Stromal cell of bone marrow (primary cell): ENCODE measurements around the gene ARHGEF38.
"Not testable (repeated sequence)": the region's sequence is repeated elsewhere in the genome, so short reads cannot be mapped to it uniquely, and the experiment has no call there.

Source experiments
- DNase-seq: peaks from one replicate; pipeline ENCODE4 v3.0.0-alpha.2; 2012; ENCODE audit warnings: low read depth

Gene ARHGEF38

GRCh38 chr4:105652286-105652888, 100.0 kb downstream of the ARHGEF38 start:
- DNase-seq = no peak

GRCh38 chr4:105657117-105657765, 104.8 kb downstream of the ARHGEF38 start:
- no peak for DNase-seq

GRCh38 chr4:105659190-105659589, 106.8 kb downstream of the ARHGEF38 start:
- DNase-seq = no peak

GRCh38 chr4:105661028-105661427, 108.6 kb downstream of the ARHGEF38 start:
- DNase-seq = no peak

GRCh38 chr4:105662935-105663675, 110.7 kb downstream of the ARHGEF38 start:
- no peak for DNase-seq

GRCh38 chr4:105666693-105667092, 114.3 kb downstream of the ARHGEF38 start:
- peak; percentile 25 for DNase-seq

- no peak for DNase-seq
Observed at GRCh38 chr4:105670684-105671083, 118.3 kb downstream of the ARHGEF38 start.

GRCh38 chr4:105671301-105671700, 118.9 kb downstream of the ARHGEF38 start:
- DNase-seq = no peak

- no peak for DNase-seq
Observed at GRCh38 chr4:105674011-105674410, 121.6 kb downstream of the ARHGEF38 start.

- no peak for DNase-seq
Observed at GRCh38 chr4:105677709-105678108, 125.3 kb downstream of the ARHGEF38 start.

GRCh38 chr4:105679186-105679585, 126.8 kb downstream of the ARHGEF38 start:
- peak; percentile 2 for DNase-seq

GRCh38 chr4:105683038-105683437, 130.6 kb downstream of the ARHGEF38 start:
- no peak for DNase-seq

- no peak for DNase-seq
Observed at GRCh38 chr4:105686571-105686970, 134.2 kb downstream of the ARHGEF38 start.

- DNase-seq = not testable (repeated sequence)
Observed at GRCh38 chr4:105694812-105695211, 142.4 kb downstream of the ARHGEF38 start.

GRCh38 chr4:105695832-105696231, 143.4 kb downstream of the ARHGEF38 start:
- not testable (repeated sequence) for DNase-seq

- no peak for DNase-seq
Observed at GRCh38 chr4:105698607-105699006, 146.2 kb downstream of the ARHGEF38 start.

GRCh38 chr4:105707782-105708180, 155.4 kb downstream of the ARHGEF38 start:
- no peak for DNase-seq

GRCh38 chr4:105708181-105709080, 156.0 kb downstream of the ARHGEF38 start, which contains the start of the genes GSTCD and INTS12:
Gene GSTCD, plus strand, starts transcription at chr4:105708784. Its CDS starts 8,830 bp downstream, at chr4:105717614.
Gene INTS12, minus strand, starts transcription at chr4:105708689. Its CDS starts 8,684 bp downstream, at chr4:105700005.
- DNase-seq = peak; percentile 85

GRCh38 chr4:105709081-105709450, 156.6 kb downstream of the ARHGEF38 start:
- no peak for DNase-seq

- no peak for DNase-seq
Observed at GRCh38 chr4:105710012-105710600, 157.7 kb downstream of the ARHGEF38 start.

- DNase-seq = no peak
Observed at GRCh38 chr4:105710678-105711077, 158.3 kb downstream of the ARHGEF38 start.

GRCh38 chr4:105712766-105713165, 160.3 kb downstream of the ARHGEF38 start:
- DNase-seq = no peak
